Stimulated activated naive CD8-positive, alpha-beta T cell treated with anti-CD3 and anti-CD28 coated beads, Interleukin-15, Interleukin-2, amounts not matched to agents 100 ng/mL and 50 ng/mL, for 24 hours (primary cell): Measurements from ENCODE around the gene L3MBTL3.

Experiments used
- H3K27ac Mint-ChIP-seq: one replicate; pipeline ENCODE4 v1.8.0; 2021; ENCODE audit warnings: mild to moderate bottlenecking, mixed read lengths
- H3K27me3 Mint-ChIP-seq: one replicate; pipeline ENCODE4 v1.8.0; 2021; ENCODE audit warnings: mixed read lengths
- H3K36me3 Mint-ChIP-seq: one replicate; pipeline ENCODE4 v1.8.0; 2021; ENCODE audit warnings: low read depth, mixed read lengths
- H3K4me1 Mint-ChIP-seq: one replicate; pipeline ENCODE4 v1.8.0; 2021; ENCODE audit warnings: low read depth, mixed read lengths
- H3K4me3 Mint-ChIP-seq: one replicate; pipeline ENCODE4 v1.8.0; 2021; ENCODE audit warnings: mild to moderate bottlenecking, mixed read lengths
- H3K9me3 Mint-ChIP-seq: one replicate; pipeline ENCODE4 v1.8.0; 2021; ENCODE audit warnings: mixed read lengths

Gene L3MBTL3

GRCh38 chr6:130043344-130043743 is 25.0 kb downstream of the L3MBTL3 start:
- no peaks in the 10 kb centered on the region for H3K27me3 Mint-ChIP-seq

GRCh38 chr6:130045622-130046021 is 27.2 kb downstream of the L3MBTL3 start:
- Mint-ChIP-seq H3K4me3 (no peak overlapping the region), H3K4me1 (peaks cover 15% of the 10 kb centered on the region), H3K9me3 (no peaks in the 10 kb centered on the region), H3K36me3 (peaks cover 34% of the 10 kb centered on the region), H3K27me3 (no peaks in the 10 kb centered on the region), H3K27ac (no peak overlapping the region)

More at GRCh38 chr6:130043344-130043743, 25.0 kb downstream of the L3MBTL3 start:
- Mint-ChIP-seq H3K9me3 (no peaks in the 10 kb centered on the region), H3K4me3 (no peak overlapping the region), H3K4me1 (peaks cover 18% of the 10 kb centered on the region), H3K36me3 (peaks cover 20% of the 10 kb centered on the region), H3K27ac (no peak overlapping the region)

- Mint-ChIP-seq H3K27me3 (no peaks in the 10 kb centered on the region), H3K36me3 (peaks cover 37% of the 10 kb centered on the region), H3K4me3 (no peak overlapping the region), H3K9me3 (no peaks in the 10 kb centered on the region), H3K4me1 (peaks cover 6% of the 10 kb centered on the region), H3K27ac (no peak overlapping the region)
These were observed 28.3 kb downstream of the L3MBTL3 start for GRCh38 chr6:130046671-130047070.

- Mint-ChIP-seq H3K27me3 (no peaks in the 10 kb centered on the region), H3K9me3 (no peaks in the 10 kb centered on the region), H3K4me3 (no peak overlapping the region), H3K36me3 (peaks cover 41% of the 10 kb centered on the region), H3K27ac (no peak overlapping the region), H3K4me1 (peaks cover 5% of the 10 kb centered on the region)
These were observed 29.0 kb downstream of the L3MBTL3 start for GRCh38 chr6:130047088-130047995.

GRCh38 chr6:130050230-130050629 is 31.8 kb downstream of the L3MBTL3 start:
- H3K27ac Mint-ChIP-seq = no peak overlapping the region
- H3K36me3 Mint-ChIP-seq = peaks cover 47% of the 10 kb centered on the region

GRCh38 chr6:130054725-130055124 is 36.3 kb downstream of the L3MBTL3 start:
- H3K9me3 Mint-ChIP-seq = no peaks in the 10 kb centered on the region
- H3K27me3 Mint-ChIP-seq = no peaks in the 10 kb centered on the region
- no peaks in the 10 kb centered on the region for H3K4me1 Mint-ChIP-seq
- H3K27ac Mint-ChIP-seq = no peak overlapping the region
- H3K4me3 Mint-ChIP-seq = no peak overlapping the region
- H3K36me3 Mint-ChIP-seq = peaks cover 66% of the 10 kb centered on the region

More at GRCh38 chr6:130050230-130050629, 31.8 kb downstream of the L3MBTL3 start:
- H3K27me3 Mint-ChIP-seq = no peaks in the 10 kb centered on the region
- H3K9me3 Mint-ChIP-seq = no peaks in the 10 kb centered on the region
- no peak overlapping the region for H3K4me3 Mint-ChIP-seq
- H3K4me1 Mint-ChIP-seq = no peaks in the 10 kb centered on the region

- Mint-ChIP-seq H3K27me3 (no peaks in the 10 kb centered on the region), H3K4me1 (no peaks in the 10 kb centered on the region), H3K9me3 (no peaks in the 10 kb centered on the region), H3K4me3 (no peak overlapping the region), H3K36me3 (peaks cover 61% of the 10 kb centered on the region), H3K27ac (no peak overlapping the region)
These were observed 36.9 kb downstream of the L3MBTL3 start for GRCh38 chr6:130055271-130055670.

- no peak overlapping the region for H3K4me3 Mint-ChIP-seq
- H3K4me1 Mint-ChIP-seq = no peaks in the 10 kb centered on the region
- no peak overlapping the region for H3K27ac Mint-ChIP-seq
- no peaks in the 10 kb centered on the region for H3K9me3 Mint-ChIP-seq
- H3K36me3 Mint-ChIP-seq = peaks cover 52% of the 10 kb centered on the region
- no peaks in the 10 kb centered on the region for H3K27me3 Mint-ChIP-seq
These were observed 39.1 kb downstream of the L3MBTL3 start for GRCh38 chr6:130057495-130057894.

- no peak overlapping the region for H3K27ac Mint-ChIP-seq
These were observed 45.4 kb downstream of the L3MBTL3 start for GRCh38 chr6:130063806-130064205.

GRCh38 chr6:130065609-130066156 is 47.3 kb downstream of the L3MBTL3 start:
- Mint-ChIP-seq H3K4me1 (no peaks in the 10 kb centered on the region), H3K9me3 (no peaks in the 10 kb centered on the region), H3K4me3 (no peak overlapping the region), H3K27me3 (no peaks in the 10 kb centered on the region), H3K27ac (no peak overlapping the region), H3K36me3 (peaks cover 44% of the 10 kb centered on the region)

More at GRCh38 chr6:130063806-130064205, 45.4 kb downstream of the L3MBTL3 start:
- Mint-ChIP-seq H3K9me3 (no peaks in the 10 kb centered on the region), H3K36me3 (peaks cover 46% of the 10 kb centered on the region), H3K4me3 (no peak overlapping the region), H3K27me3 (no peaks in the 10 kb centered on the region), H3K4me1 (no peaks in the 10 kb centered on the region)

GRCh38 chr6:130069485-130069884 is 51.1 kb downstream of the L3MBTL3 start:
- no peaks in the 10 kb centered on the region for H3K27me3 Mint-ChIP-seq
- no peaks in the 10 kb centered on the region for H3K9me3 Mint-ChIP-seq
- no peak overlapping the region for H3K27ac Mint-ChIP-seq
- H3K36me3 Mint-ChIP-seq = peaks cover 34% of the 10 kb centered on the region
- no peaks in the 10 kb centered on the region for H3K4me1 Mint-ChIP-seq
- H3K4me3 Mint-ChIP-seq = no peak overlapping the region

GRCh38 chr6:130070326-130070725 is 51.9 kb downstream of the L3MBTL3 start:
- Mint-ChIP-seq H3K4me3 (no peak overlapping the region), H3K27me3 (no peaks in the 10 kb centered on the region), H3K36me3 (peaks cover 40% of the 10 kb centered on the region), H3K9me3 (no peaks in the 10 kb centered on the region), H3K4me1 (peaks cover 7% of the 10 kb centered on the region), H3K27ac (no peak overlapping the region)

GRCh38 chr6:130070792-130071191 is 52.4 kb downstream of the L3MBTL3 start:
- Mint-ChIP-seq H3K27ac (no peak overlapping the region), H3K4me3 (no peak overlapping the region), H3K36me3 (peaks cover 44% of the 10 kb centered on the region), H3K9me3 (no peaks in the 10 kb centered on the region), H3K4me1 (peaks cover 11% of the 10 kb centered on the region), H3K27me3 (no peaks in the 10 kb centered on the region)

GRCh38 chr6:130075879-130076460 is 57.6 kb downstream of the L3MBTL3 start:
- Mint-ChIP-seq H3K36me3 (peaks cover 38% of the 10 kb centered on the region), H3K27me3 (no peaks in the 10 kb centered on the region), H3K27ac (no peak overlapping the region), H3K4me1 (peaks cover 13% of the 10 kb centered on the region), H3K4me3 (no peak overlapping the region), H3K9me3 (no peaks in the 10 kb centered on the region)

- no peak overlapping the region for H3K27ac Mint-ChIP-seq
- peaks cover 37% of the 10 kb centered on the region for H3K36me3 Mint-ChIP-seq
- H3K9me3 Mint-ChIP-seq = no peaks in the 10 kb centered on the region
- no peaks in the 10 kb centered on the region for H3K27me3 Mint-ChIP-seq
- H3K4me1 Mint-ChIP-seq = peaks cover 13% of the 10 kb centered on the region
- H3K4me3 Mint-ChIP-seq = no peak overlapping the region
These were observed 58.1 kb downstream of the L3MBTL3 start for GRCh38 chr6:130076512-130076911.
